ENCODE results near the gene PGM1.

The PGM1 gene

DNA sequence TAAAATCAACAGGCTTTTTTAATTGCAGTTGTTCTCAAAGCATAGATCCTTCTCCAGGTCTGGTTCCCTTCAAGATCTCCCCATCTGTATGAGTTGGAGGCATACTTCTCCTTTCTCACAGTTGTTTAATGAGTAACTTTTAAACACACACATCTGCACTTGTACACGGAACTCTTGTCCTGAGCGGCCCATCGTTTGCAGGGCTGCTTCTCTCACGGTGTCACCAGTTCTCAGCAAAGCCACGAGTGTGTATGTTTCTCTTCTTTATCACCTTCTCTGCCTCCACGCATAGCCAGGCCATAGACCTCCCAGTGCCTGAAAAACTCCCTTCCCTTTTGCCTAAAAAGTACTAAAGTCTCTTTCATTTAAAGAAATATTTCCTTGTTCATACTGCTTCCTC is 111.9 kb downstream of the PGM1 start:
- no peak for DNase-seq

DNA sequence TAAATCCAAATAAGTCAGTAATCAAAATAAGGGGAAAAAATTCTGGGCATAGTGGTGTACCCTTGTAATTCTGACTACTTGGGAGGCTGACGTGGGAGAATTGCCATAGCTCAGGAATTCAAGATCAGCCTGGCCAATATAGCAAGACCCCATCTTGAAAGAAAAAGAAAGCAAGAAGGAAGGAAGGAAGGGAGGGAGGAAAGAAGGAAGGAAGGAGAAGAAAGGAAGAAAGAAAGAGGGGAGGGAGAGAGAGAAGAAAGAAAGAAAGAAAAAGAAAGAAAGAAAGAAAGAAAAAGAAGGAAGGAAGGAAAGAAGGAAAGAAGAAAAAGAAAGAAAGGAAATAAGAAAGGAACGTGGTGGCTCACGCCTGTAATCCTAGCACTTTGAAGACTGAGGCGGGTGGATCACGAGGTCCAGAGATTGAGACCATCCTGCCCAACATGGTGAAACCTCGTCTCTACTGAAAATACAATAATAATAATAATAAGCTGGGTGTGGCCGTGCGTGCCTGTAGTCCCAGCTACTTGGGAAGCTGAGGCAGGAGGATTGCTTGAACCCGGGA is 116.1 kb downstream of the PGM1 start:
- DNase-seq: no peak

Measured in activated CD4-positive, alpha-beta T cell treated with anti-CD3 and anti-CD28 coated beads, Interleukin-10, Interleukin-2, amounts not matched to agents 100 ng/mL and 50 ng/mL, durations not matched to agents 16 hours and 8 hours (primary cell).